ENCODE data around the gene IQSEC1. TPM values are rescaled to one million over a fixed set of nuclear protein-coding genes. Genes with fewer than 3 reads are reported as not detected.

The IQSEC1 gene
- total and polyA plus RNA-seq, 9 of the 15 experiments (the other 6 are each of a cell fraction or from before 2014, with no cell fraction given): 0.56 to 39.0 (median 6.8) TPM

- TF ChIP-seq L3MBTL2 (IDR thresholded peaks at IDR 0.05) (no peak), ZNF766 (CRISPR knock-in tag; conservative IDR thresholded peaks at IDR 0.05) (no peak), SP1 (CRISPR knock-in tag; IDR thresholded peaks at IDR 0.05) (peak; percentile 49; the same call in 1 of the 2 replicates), TRIM25 (IDR thresholded peaks at IDR 0.05; ENCODE audit: borderline replicate concordance) (no peak), ASH1L (IDR thresholded peaks at IDR 0.05; ENCODE audit: borderline replicate concordance, low read depth, partially characterized antibody) (peak; percentile 26), NR2C1 (IDR thresholded peaks at IDR 0.05) (peak; percentile 25; the same call in 1 of the 2 replicates), NR2C1 (tag; IDR thresholded peaks at IDR 0.05) (no peak), REST (IDR thresholded peaks at IDR 0.05; ENCODE audit: borderline replicate concordance) (no peak), REST (CRISPR knock-in tag; IDR thresholded peaks at IDR 0.05; ENCODE audit: low read depth) (no peak), ZBTB2 (IDR thresholded peaks at IDR 0.05) (no peak), ZNF589 (CRISPR knock-in tag; IDR thresholded peaks at IDR 0.05; ENCODE audit: low read depth) (no peak), HES1 (IDR thresholded peaks at IDR 0.05; ENCODE audit: low read depth) (no peak), ZNF134 (CRISPR knock-in tag; conservative IDR thresholded peaks at IDR 0.05) (no peak), SRSF7 (optimal IDR thresholded peaks at IDR 0.05; ENCODE audit: low read depth, low read length) (no peak), SRSF1 (IDR thresholded peaks at IDR 0.05; ENCODE audit: low read depth, low read length) (no peak), OTX1 (CRISPR knock-in tag; IDR thresholded peaks at IDR 0.05) (peak; percentile 13; the same call in 1 of the 2 replicates), ZNF75A (CRISPR knock-in tag; IDR thresholded peaks at IDR 0.05) (no peak)
Observed at GRCh38 chr3:13002398-13003124, 70.7 kb downstream of the IQSEC1 start (continued).
